SU-DHL-6 (cell line): ENCODE data around the gene BEST2.

Experiments used
- CTCF ChIP-seq: fragments of 200-600 bp; sonication (generic); IDR thresholded peaks from one replicate; pipeline ENCODE4 v1.5.1; 2017; ENCODE audit warnings: antibody characterized with exemption, mild to moderate bottlenecking, low read length, moderate library complexity; ENCODE audit not compliant: insufficient read depth, poor library complexity, severe bottlenecking
- EZH2phosphoT487 ChIP-seq: fragments of 200-600 bp; sonication (generic), shearing (Covaris generic); conservative IDR thresholded peaks from 2 replicates; pipeline ENCODE4 v1.6.1; 2018; ENCODE audit warnings: mild to moderate bottlenecking, antibody characterized with exemption, low read length, moderate library complexity, mixed read lengths

GRCh38 chr19:12779162-12779993, 27.8 kb downstream of the BEST2 start:
- TF ChIP-seq CTCF = no peak
- no peak for TF ChIP-seq EZH2phosphoT487
